ENCODE measurements around the gene PACS2.
"Not testable (repeated sequence)": the region's sequence is repeated elsewhere in the genome, so short reads cannot be mapped to it uniquely, and the experiment has no call there.

PACS2 gene

DNA sequence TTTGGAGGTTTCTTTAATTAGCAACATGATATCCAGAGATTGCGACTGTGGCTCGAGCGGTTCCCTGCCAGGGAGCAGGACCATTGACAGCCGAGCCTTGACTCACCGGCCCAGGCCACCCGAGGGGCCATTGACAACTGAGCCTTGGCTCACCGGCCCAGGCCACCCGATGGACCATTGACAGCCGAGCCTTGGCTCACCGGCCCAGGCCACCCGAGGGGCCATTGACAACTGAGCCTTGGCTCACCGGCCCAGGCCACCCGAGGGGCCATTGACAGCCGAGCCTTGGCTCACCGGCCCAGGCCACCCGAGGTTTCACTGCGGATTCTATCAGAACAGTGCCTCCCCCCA is 13.1 kb downstream of the PACS2 start:
- H3K9ac ChIP-seq (ENCODE audit: low read length); H3K9me3 ChIP-seq (ENCODE audit: control insufficient read depth, low read length); H3K27me3 ChIP-seq (ENCODE audit: control insufficient read depth in 1 of 2, insufficient read depth in 1 of 2, low read length in 2 of 2); H4K91ac ChIP-seq (ENCODE audit: low read length); H2BK15ac ChIP-seq (ENCODE audit: low read depth, poor library complexity, severe bottlenecking); H2BK120ac ChIP-seq (ENCODE audit: low read depth, low read length); H2BK5ac ChIP-seq (ENCODE audit: low read depth, low read length, poor library complexity, severe bottlenecking); H3K23ac ChIP-seq (ENCODE audit: low read length in 2 of 2); H2BK12ac ChIP-seq (ENCODE audit: low read length in 2 of 2); H4K8ac ChIP-seq (ENCODE audit: low read length); H3K18ac ChIP-seq (ENCODE audit: low read depth in 1 of 2, low read length in 2 of 2); H3K4me2 ChIP-seq (ENCODE audit: low read length, poor library complexity, severe bottlenecking); H3K4me3 ChIP-seq (ENCODE audit: insufficient read depth in 1 of 2, low read depth in 1 of 2, low read length in 2 of 2); H3K4ac ChIP-seq (ENCODE audit: low read depth in 1 of 2, low read length in 2 of 2); H3K14ac ChIP-seq (ENCODE audit: low read length in 2 of 2); H2AK5ac ChIP-seq (ENCODE audit: low read length, severe bottlenecking); H3K27ac ChIP-seq (ENCODE audit: low read length, poor library complexity, severe bottlenecking); DNase-seq; H2AFZ ChIP-seq (ENCODE audit: low read depth, low read length): not testable (repeated sequence)
- Histone ChIP-seq H3K4me1 (ENCODE audit: control insufficient read depth, insufficient read depth, low read depth, low read length) (peaks cover 47% of the 10 kb centered on the region), H3K36me3 (ENCODE audit: control insufficient read depth in 1 of 2, insufficient read depth in 2 of 2, low read depth in 1 of 2, low read length in 2 of 2) (peaks cover 0 to 42% of the 10 kb centered on the region in 2 experiments), H3K79me1 (replicated peaks; ENCODE audit: low read length, poor library complexity, severe bottlenecking) (peaks cover 66% of the 10 kb centered on the region)
- WGBS: 78% methylated on average over 17 of the region's 17 CpGs

DNA sequence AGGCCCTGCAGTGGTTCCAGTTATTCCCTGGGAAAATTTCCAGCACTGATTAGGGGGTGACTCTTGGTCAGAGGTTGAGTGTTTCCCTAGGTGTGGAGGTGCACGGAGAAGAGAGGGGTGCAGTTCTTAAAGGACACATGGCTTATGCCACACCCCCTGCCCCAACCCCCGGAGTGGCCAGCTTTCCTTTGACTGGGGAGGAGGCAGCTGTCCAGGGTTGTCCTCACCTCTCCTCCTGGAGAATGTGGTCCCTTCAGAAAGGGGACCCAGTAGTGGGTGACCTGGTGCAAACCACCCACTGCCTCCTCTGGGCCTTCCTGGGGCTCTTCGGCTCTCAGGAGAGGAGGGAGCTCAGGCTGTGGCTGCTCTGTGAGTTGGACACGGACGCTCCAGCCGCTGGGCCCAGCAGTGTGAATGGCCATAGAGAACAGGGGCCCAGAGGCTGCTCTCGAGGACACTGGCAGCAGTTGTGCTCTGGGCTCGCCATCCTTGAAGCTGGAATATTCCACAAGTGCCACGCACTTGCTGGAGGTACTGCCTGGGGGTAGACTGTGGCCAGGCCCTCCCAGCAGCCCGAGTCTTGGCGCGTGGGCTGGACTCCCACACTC is 13.6 kb downstream of the PACS2 start:
- no peak overlapping the region for H2BK120ac ChIP-seq (ENCODE audit: low read depth, low read length)
- H4K91ac ChIP-seq (ENCODE audit: low read length): no peak overlapping the region
- no peak overlapping the region for H3K4ac ChIP-seq (ENCODE audit: low read depth in 1 of 2, low read length in 2 of 2)
- H2BK15ac ChIP-seq (ENCODE audit: low read depth, poor library complexity, severe bottlenecking): no peak overlapping the region
- no peak overlapping the region for H4K8ac ChIP-seq (ENCODE audit: low read length)
- H3K4me3 ChIP-seq (ENCODE audit: insufficient read depth in 1 of 2, low read depth in 1 of 2, low read length in 2 of 2): no peak overlapping the region
- no peak for DNase-seq
- no peak overlapping the region for H2AFZ ChIP-seq (ENCODE audit: low read depth, low read length)
- no peak overlapping the region for H2AK5ac ChIP-seq (ENCODE audit: low read length, severe bottlenecking)
- no peak overlapping the region for H2BK12ac ChIP-seq (ENCODE audit: low read length in 2 of 2)
- H3K79me1 ChIP-seq (replicated peaks; ENCODE audit: low read length, poor library complexity, severe bottlenecking): peaks cover 67% of the 10 kb centered on the region
- no peak overlapping the region for H3K18ac ChIP-seq (ENCODE audit: low read depth in 1 of 2, low read length in 2 of 2)
- H3K23ac ChIP-seq (ENCODE audit: low read length in 2 of 2): no peak overlapping the region
- 91% methylated on average over 11 of the region's 12 CpGs for WGBS
- no peak overlapping the region for H3K27ac ChIP-seq (ENCODE audit: low read length, poor library complexity, severe bottlenecking)
- H3K36me3 ChIP-seq (ENCODE audit: control insufficient read depth in 1 of 2, insufficient read depth in 2 of 2, low read depth in 1 of 2, low read length in 2 of 2): peaks cover 0 to 41% of the 10 kb centered on the region in 2 experiments
- no peak overlapping the region for H2BK5ac ChIP-seq (ENCODE audit: low read depth, low read length, poor library complexity, severe bottlenecking)
- no peaks in the 10 kb centered on the region for H3K27me3 ChIP-seq (ENCODE audit: control insufficient read depth in 1 of 2, insufficient read depth in 1 of 2, low read length in 2 of 2)
- peaks cover 48% of the 10 kb centered on the region for H3K4me1 ChIP-seq (ENCODE audit: control insufficient read depth, insufficient read depth, low read depth, low read length)
- H3K4me2 ChIP-seq (ENCODE audit: low read length, poor library complexity, severe bottlenecking): no peak overlapping the region
- H3K14ac ChIP-seq (ENCODE audit: low read length in 2 of 2): peak overlapping the region in 1 of 2 experiments; percentile 42
- H3K9ac ChIP-seq (ENCODE audit: low read length): no peak overlapping the region
- no peaks in the 10 kb centered on the region for H3K9me3 ChIP-seq (ENCODE audit: control insufficient read depth, low read length)

DNA sequence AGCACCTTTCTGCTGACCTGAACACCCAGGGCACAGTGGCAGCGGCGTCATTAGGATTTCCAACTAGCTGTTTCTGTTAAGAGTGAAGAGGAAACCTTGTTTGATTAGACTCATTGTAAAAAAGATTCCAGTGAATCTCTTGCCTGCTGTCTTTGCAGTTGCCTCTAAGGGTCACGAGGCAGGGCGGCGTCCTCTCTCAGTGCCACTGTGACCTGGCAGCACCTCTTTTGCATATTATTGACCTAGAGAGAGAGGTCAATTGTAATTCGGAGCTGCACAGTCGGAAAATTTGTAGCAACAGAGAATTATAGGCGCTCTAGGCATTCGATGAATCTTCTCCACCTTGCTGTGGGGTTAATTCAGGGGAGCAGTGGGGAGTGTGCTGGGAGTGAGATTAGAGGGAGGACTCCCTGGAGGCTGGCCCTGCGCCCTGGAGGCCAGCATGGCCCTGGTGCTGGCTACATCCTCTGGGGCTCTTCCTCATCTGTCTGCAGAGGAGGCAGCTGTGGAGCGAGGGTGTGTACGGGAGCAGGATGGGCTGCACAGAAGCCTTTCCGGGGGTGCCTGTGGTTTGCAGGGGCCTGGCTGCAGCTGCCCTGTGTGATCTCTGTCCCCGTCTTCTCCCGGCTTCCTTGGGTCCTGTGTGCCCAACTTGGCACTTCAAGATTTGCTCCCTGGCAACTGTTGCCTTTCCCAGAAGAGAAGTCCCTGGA is 14.3 kb downstream of the PACS2 start:
- H2BK120ac ChIP-seq (ENCODE audit: low read depth, low read length): no peak overlapping the region
- H2AK5ac ChIP-seq (ENCODE audit: low read length, severe bottlenecking): no peak overlapping the region
- DNase-seq: no peak
- H3K4me1 ChIP-seq (ENCODE audit: control insufficient read depth, insufficient read depth, low read depth, low read length): peaks cover 45% of the 10 kb centered on the region
- H4K8ac ChIP-seq (ENCODE audit: low read length): no peak overlapping the region
- H2BK12ac ChIP-seq (ENCODE audit: low read length in 2 of 2): no peak overlapping the region
- no peak overlapping the region for H2AFZ ChIP-seq (ENCODE audit: low read depth, low read length)
- H2BK15ac ChIP-seq (ENCODE audit: low read depth, poor library complexity, severe bottlenecking): no peak overlapping the region
- H3K23ac ChIP-seq (ENCODE audit: low read length in 2 of 2): no peak overlapping the region
- H3K27me3 ChIP-seq (ENCODE audit: control insufficient read depth in 1 of 2, insufficient read depth in 1 of 2, low read length in 2 of 2): no peaks in the 10 kb centered on the region
- H3K9me3 ChIP-seq (ENCODE audit: control insufficient read depth, low read length): no peaks in the 10 kb centered on the region
- no peak overlapping the region for H3K14ac ChIP-seq (ENCODE audit: low read length in 2 of 2)
- H3K4me3 ChIP-seq (ENCODE audit: insufficient read depth in 1 of 2, low read depth in 1 of 2, low read length in 2 of 2): no peak overlapping the region
- H3K18ac ChIP-seq (ENCODE audit: low read depth in 1 of 2, low read length in 2 of 2): no peak overlapping the region
- H3K27ac ChIP-seq (ENCODE audit: low read length, poor library complexity, severe bottlenecking): no peak overlapping the region
- H3K9ac ChIP-seq (ENCODE audit: low read length): no peak overlapping the region
- no peak overlapping the region for H3K4me2 ChIP-seq (ENCODE audit: low read length, poor library complexity, severe bottlenecking)
- peaks cover 0 to 37% of the 10 kb centered on the region in 2 experiments for H3K36me3 ChIP-seq (ENCODE audit: control insufficient read depth in 1 of 2, insufficient read depth in 2 of 2, low read depth in 1 of 2, low read length in 2 of 2)
- H4K91ac ChIP-seq (ENCODE audit: low read length): peak overlapping the region; percentile 59
- 95% methylated on average over 15 of the region's 15 CpGs for WGBS
- no peak overlapping the region for H3K4ac ChIP-seq (ENCODE audit: low read depth in 1 of 2, low read length in 2 of 2)
- H2BK5ac ChIP-seq (ENCODE audit: low read depth, low read length, poor library complexity, severe bottlenecking): no peak overlapping the region
- peaks cover 67% of the 10 kb centered on the region for H3K79me1 ChIP-seq (replicated peaks; ENCODE audit: low read length, poor library complexity, severe bottlenecking)

DNA sequence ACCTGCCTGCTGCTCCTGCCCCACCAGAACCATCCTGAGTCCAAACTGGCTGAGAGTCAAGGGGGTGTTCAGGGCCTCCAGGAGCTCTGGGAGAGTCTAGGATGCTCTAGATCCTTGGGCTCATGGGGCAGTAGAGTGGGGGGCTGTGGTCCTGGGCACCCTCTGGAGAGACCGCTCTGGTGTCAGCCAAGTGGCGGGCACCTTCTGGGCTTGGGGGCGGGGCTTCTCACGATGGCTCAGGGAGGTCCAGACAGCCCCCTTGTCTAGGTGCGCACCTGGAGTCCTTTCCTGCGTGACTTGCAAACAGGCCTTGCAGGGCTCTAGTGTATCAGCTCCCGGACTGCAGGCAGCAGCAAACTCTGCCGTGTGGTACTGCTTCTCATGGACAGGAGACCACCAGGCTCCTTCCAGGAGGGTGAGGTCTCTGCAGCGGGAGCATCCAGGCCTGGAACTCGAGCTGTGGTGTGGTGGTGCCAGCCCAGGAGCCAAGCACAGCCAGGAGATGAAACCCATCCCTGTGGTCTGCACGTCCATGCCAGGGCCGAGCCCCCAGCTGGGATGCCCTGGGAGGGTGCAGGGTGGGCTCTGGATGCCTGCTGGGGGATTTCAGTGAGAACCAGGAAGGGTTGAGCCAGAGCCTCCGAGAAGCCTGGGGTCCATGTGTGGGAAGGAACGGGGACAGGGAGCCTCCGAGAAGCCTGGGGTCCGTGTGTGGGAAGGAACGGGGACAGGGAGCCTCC is 15.0 kb downstream of the PACS2 start:
- Histone ChIP-seq H3K27ac (ENCODE audit: low read length, poor library complexity, severe bottlenecking) (no peak overlapping the region), H4K91ac (ENCODE audit: low read length) (no peak overlapping the region), H2AK5ac (ENCODE audit: low read length, severe bottlenecking) (no peak overlapping the region), H2AFZ (ENCODE audit: low read depth, low read length) (no peak overlapping the region), H2BK120ac (ENCODE audit: low read depth, low read length) (no peak overlapping the region), H3K14ac (ENCODE audit: low read length in 2 of 2) (no peak overlapping the region), H3K4me1 (ENCODE audit: control insufficient read depth, insufficient read depth, low read depth, low read length) (peaks cover 38% of the 10 kb centered on the region), H3K4me2 (ENCODE audit: low read length, poor library complexity, severe bottlenecking) (no peak overlapping the region), H3K9me3 (ENCODE audit: control insufficient read depth, low read length) (no peaks in the 10 kb centered on the region), H3K4me3 (ENCODE audit: insufficient read depth in 1 of 2, low read depth in 1 of 2, low read length in 2 of 2) (no peak overlapping the region), H2BK15ac (ENCODE audit: low read depth, poor library complexity, severe bottlenecking) (no peak overlapping the region), H2BK12ac (ENCODE audit: low read length in 2 of 2) (no peak overlapping the region), H3K36me3 (ENCODE audit: control insufficient read depth in 1 of 2, insufficient read depth in 2 of 2, low read depth in 1 of 2, low read length in 2 of 2) (peaks cover 0 to 31% of the 10 kb centered on the region in 2 experiments), H3K9ac (ENCODE audit: low read length) (no peak overlapping the region), H3K18ac (ENCODE audit: low read depth in 1 of 2, low read length in 2 of 2) (no peak overlapping the region), H2BK5ac (ENCODE audit: low read depth, low read length, poor library complexity, severe bottlenecking) (no peak overlapping the region), H3K23ac (ENCODE audit: low read length in 2 of 2) (no peak overlapping the region), H4K8ac (ENCODE audit: low read length) (no peak overlapping the region), H3K27me3 (ENCODE audit: control insufficient read depth in 1 of 2, insufficient read depth in 1 of 2, low read length in 2 of 2) (no peaks in the 10 kb centered on the region), H3K79me1 (replicated peaks; ENCODE audit: low read length, poor library complexity, severe bottlenecking) (peaks cover 67% of the 10 kb centered on the region), H3K4ac (ENCODE audit: low read depth in 1 of 2, low read length in 2 of 2) (no peak overlapping the region)
- no peak for DNase-seq
- WGBS: 91% methylated on average over 17 of the region's 17 CpGs

Measured in mesenchymal stem cell (in vitro differentiated cells and primary cell).